ENCODE data around the gene CTNNA3. TPM values are rescaled to one million over a fixed set of nuclear protein-coding genes. Genes with fewer than 3 reads are reported as not detected.

CTNNA3 gene
- total and polyA plus RNA-seq, 5 donors from 2014 or later: not detected

DNA sequence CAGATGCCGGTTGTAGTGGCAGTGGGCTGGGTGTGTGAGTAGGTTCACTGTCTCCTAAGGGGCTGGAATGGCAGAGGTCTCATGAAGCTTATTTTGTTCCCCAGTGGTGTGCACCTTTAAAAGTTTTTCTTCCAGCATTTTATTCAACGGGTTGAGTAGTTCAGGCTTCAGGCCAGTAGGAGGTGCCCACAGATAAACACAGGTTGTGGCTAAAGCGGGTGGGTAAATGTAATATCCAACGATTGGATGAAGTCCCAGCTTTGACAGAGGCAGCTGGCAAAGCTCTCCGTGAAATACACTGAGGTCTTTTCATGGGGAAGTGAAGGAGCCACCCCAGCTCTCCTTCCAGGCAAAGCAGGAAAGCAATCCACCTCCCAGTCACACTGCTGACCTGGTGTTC, 1109.9 kb downstream of the CTNNA3 start:
- no peak overlapping the region for H3K4me3 Mint-ChIP-seq
- H3K27me3 Mint-ChIP-seq: no peaks in the 10 kb centered on the region
- H3K36me3 Mint-ChIP-seq: no peaks in the 10 kb centered on the region
- ATAC-seq (ENCODE audit: low read depth in 2 of 2): no peak
- Histone ChIP-seq H3K9me3 (ENCODE audit: control insufficient read depth in 2 of 2, low read length in 2 of 2) (peaks cover 0 to 5% of the 10 kb centered on the region in 2 experiments), H3K4me3 (ENCODE audit: low read depth, low read length) (no peak overlapping the region), H3K4me1 (ENCODE audit: control insufficient read depth, insufficient read depth, low read length, poor library complexity, severe bottlenecking) (no peaks in the 10 kb centered on the region), H3K27me3 (ENCODE audit: control insufficient read depth, insufficient read depth, low read length) (no peaks in the 10 kb centered on the region), H3K36me3 (ENCODE audit: control insufficient read depth, insufficient read depth, low read length) (no peaks in the 10 kb centered on the region), H3K27ac (ENCODE audit: insufficient read depth, low read length, poor library complexity, severe bottlenecking) (no peak overlapping the region)
- H3K9me3 Mint-ChIP-seq: peaks cover 0 to 4% (median 2%) of the 10 kb centered on the region in 7 donors
- H3K27ac Mint-ChIP-seq: no peak overlapping the region
- no peak for DNase-seq
- no peaks in the 10 kb centered on the region for H3K4me1 Mint-ChIP-seq

DNA sequence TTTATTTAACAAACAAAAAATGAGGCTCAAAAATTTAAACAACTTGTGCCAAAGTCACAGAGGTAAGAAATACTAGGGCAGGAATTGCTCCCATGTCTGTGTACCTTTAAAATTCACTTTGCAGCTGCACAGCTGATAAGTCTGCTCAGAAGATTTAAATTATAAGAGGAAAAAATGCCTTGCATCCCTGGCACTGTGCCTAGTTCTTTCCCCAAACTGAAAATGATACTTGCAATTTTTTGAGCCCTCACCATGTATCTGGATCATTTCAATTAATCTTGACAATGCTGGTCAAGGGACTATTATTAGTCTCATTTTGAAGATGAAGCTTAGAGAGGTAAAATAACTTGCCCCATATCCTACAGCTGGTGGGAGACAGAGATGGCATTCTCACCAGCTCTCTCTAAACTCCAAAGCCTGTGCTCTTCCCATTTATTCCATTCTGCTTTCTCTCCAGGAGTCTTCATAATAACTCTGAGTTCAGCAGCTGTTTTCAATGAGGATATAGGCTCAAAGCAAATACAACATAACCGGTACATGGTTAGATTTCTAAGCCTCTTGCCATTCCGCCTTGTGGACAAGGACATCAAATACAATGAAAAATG, 1120.6 kb downstream of the CTNNA3 start:
- H3K4me1 ChIP-seq (ENCODE audit: control insufficient read depth, insufficient read depth, low read length, poor library complexity, severe bottlenecking): no peaks in the 10 kb centered on the region
- ATAC-seq (ENCODE audit: low read depth in 2 of 2) (no peak), DNase-seq (no peak)
- no peaks in the 10 kb centered on the region for H3K36me3 Mint-ChIP-seq
- H3K4me3 Mint-ChIP-seq: no peak overlapping the region
- H3K9me3 ChIP-seq (ENCODE audit: control insufficient read depth in 2 of 2, low read length in 2 of 2): no peaks in the 10 kb centered on the region
- no peak overlapping the region for H3K27ac ChIP-seq (ENCODE audit: insufficient read depth, low read length, poor library complexity, severe bottlenecking)
- peaks cover 0 to 11% (median 4%) of the 10 kb centered on the region in 7 donors for H3K9me3 Mint-ChIP-seq
- no peak overlapping the region for H3K27ac Mint-ChIP-seq
- H3K27me3 Mint-ChIP-seq: no peaks in the 10 kb centered on the region
- no peaks in the 10 kb centered on the region for H3K27me3 ChIP-seq (ENCODE audit: control insufficient read depth, insufficient read depth, low read length)
- no peaks in the 10 kb centered on the region for H3K36me3 ChIP-seq (ENCODE audit: control insufficient read depth, insufficient read depth, low read length)
- no peak overlapping the region for H3K4me3 ChIP-seq (ENCODE audit: low read depth, low read length)
- no peaks in the 10 kb centered on the region for H3K4me1 Mint-ChIP-seq

DNA sequence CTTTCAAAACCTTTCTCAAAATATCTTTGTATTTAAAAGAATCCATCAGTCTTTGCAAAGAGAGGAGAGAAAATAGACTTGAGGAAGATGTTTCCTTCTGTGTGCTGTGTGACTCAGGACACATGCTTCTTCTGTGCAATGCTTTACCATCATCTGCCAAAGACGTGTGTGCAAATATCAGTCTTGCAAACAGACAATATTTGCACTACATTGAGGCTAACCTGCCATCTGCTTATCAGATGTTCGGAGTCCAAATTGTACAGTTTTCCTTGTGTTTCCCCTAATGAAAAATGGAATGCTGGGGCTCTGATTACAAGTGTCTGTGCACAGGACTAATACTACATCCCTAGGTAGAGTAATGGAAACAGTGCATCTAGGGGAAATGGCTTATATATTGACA, 1123.3 kb downstream of the CTNNA3 start:
- DNase-seq (no peak), ATAC-seq (ENCODE audit: low read depth in 2 of 2) (no peak)
- H3K4me3 Mint-ChIP-seq: no peak overlapping the region
- no peaks in the 10 kb centered on the region for H3K4me1 Mint-ChIP-seq
- H3K36me3 Mint-ChIP-seq: no peaks in the 10 kb centered on the region
- H3K27ac Mint-ChIP-seq: no peak overlapping the region
- H3K27me3 Mint-ChIP-seq: no peaks in the 10 kb centered on the region
- H3K4me1 ChIP-seq (ENCODE audit: control insufficient read depth, insufficient read depth, low read length, poor library complexity, severe bottlenecking): no peaks in the 10 kb centered on the region
- H3K36me3 ChIP-seq (ENCODE audit: control insufficient read depth, insufficient read depth, low read length): no peaks in the 10 kb centered on the region
- no peaks in the 10 kb centered on the region for H3K27me3 ChIP-seq (ENCODE audit: control insufficient read depth, insufficient read depth, low read length)
- H3K9me3 Mint-ChIP-seq: peaks cover 0 to 11% (median 3%) of the 10 kb centered on the region in 7 donors
- no peaks in the 10 kb centered on the region for H3K9me3 ChIP-seq (ENCODE audit: control insufficient read depth in 2 of 2, low read length in 2 of 2)
- no peak overlapping the region for H3K4me3 ChIP-seq (ENCODE audit: low read depth, low read length)
- no peak overlapping the region for H3K27ac ChIP-seq (ENCODE audit: insufficient read depth, low read length, poor library complexity, severe bottlenecking)

DNA sequence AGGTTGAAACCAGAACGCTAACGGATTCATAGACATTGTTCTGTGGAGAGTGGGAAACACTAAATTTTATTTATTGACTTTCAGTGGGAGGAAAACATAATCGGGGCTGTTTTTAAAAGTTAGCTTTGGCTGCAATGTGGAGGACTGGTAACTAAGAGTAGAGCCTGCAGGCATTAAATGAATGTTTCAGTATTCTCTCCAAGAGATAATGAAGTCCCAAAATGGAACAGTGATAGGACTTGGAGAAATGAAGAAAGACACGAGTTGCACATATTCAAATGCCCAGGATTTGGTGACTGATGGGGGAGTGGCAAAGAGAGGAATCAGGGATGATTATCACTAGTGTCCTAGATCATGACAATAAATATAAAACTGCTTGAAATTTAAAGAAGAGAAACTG, 1130.0 kb downstream of the CTNNA3 start:
- no peak for DNase-seq
- Mint-ChIP-seq H3K27me3 (no peaks in the 10 kb centered on the region), H3K36me3 (no peaks in the 10 kb centered on the region), H3K27ac (no peak overlapping the region), H3K4me3 (no peak overlapping the region), H3K4me1 (no peaks in the 10 kb centered on the region), H3K9me3 (peaks cover 0 to 19% (median 5%) of the 10 kb centered on the region in 7 donors)
- no peaks in the 10 kb centered on the region for H3K4me1 ChIP-seq (ENCODE audit: control insufficient read depth, insufficient read depth, low read length, poor library complexity, severe bottlenecking)
- H3K36me3 ChIP-seq (ENCODE audit: control insufficient read depth, insufficient read depth, low read length): no peaks in the 10 kb centered on the region
- H3K4me3 ChIP-seq (ENCODE audit: low read depth, low read length): no peak overlapping the region
- no peak for ATAC-seq (ENCODE audit: low read depth in 2 of 2)
- no peaks in the 10 kb centered on the region for H3K9me3 ChIP-seq (ENCODE audit: control insufficient read depth in 2 of 2, low read length in 2 of 2)
- H3K27me3 ChIP-seq (ENCODE audit: control insufficient read depth, insufficient read depth, low read length): no peaks in the 10 kb centered on the region
- H3K27ac ChIP-seq (ENCODE audit: insufficient read depth, low read length, poor library complexity, severe bottlenecking): no peak overlapping the region

DNA sequence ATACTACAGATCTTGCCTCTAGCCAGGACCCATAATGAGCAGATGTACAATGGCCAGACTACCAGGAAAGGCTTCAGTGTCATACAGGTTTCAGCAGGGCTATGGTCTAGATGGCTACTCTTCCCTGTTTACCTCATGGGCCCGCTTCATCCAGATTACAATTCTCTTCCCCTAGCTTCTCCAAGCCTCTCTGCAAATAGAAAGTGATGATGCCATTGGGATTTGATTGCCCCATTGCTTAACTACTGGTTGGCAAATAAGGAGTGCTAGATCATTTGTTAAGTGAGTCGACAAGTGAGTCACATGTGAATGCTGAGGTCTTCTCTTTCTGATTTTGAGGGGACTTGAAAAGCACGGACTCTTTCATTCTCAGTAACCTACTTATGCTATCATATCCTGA, 1131.7 kb downstream of the CTNNA3 start:
- Histone ChIP-seq H3K9me3 (ENCODE audit: control insufficient read depth in 2 of 2, low read length in 2 of 2) (no peaks in the 10 kb centered on the region), H3K4me3 (ENCODE audit: low read depth, low read length) (no peak overlapping the region), H3K4me1 (ENCODE audit: control insufficient read depth, insufficient read depth, low read length, poor library complexity, severe bottlenecking) (no peaks in the 10 kb centered on the region), H3K27me3 (ENCODE audit: control insufficient read depth, insufficient read depth, low read length) (no peaks in the 10 kb centered on the region), H3K36me3 (ENCODE audit: control insufficient read depth, insufficient read depth, low read length) (no peaks in the 10 kb centered on the region), H3K27ac (ENCODE audit: insufficient read depth, low read length, poor library complexity, severe bottlenecking) (no peak overlapping the region)
- Mint-ChIP-seq H3K36me3 (no peaks in the 10 kb centered on the region), H3K27ac (no peak overlapping the region), H3K4me1 (no peaks in the 10 kb centered on the region), H3K4me3 (no peak overlapping the region), H3K27me3 (no peaks in the 10 kb centered on the region), H3K9me3 (peaks cover 0 to 26% (median 6%) of the 10 kb centered on the region in 7 donors)
- no peak for DNase-seq
- ATAC-seq (ENCODE audit: low read depth in 2 of 2): no peak

DNA sequence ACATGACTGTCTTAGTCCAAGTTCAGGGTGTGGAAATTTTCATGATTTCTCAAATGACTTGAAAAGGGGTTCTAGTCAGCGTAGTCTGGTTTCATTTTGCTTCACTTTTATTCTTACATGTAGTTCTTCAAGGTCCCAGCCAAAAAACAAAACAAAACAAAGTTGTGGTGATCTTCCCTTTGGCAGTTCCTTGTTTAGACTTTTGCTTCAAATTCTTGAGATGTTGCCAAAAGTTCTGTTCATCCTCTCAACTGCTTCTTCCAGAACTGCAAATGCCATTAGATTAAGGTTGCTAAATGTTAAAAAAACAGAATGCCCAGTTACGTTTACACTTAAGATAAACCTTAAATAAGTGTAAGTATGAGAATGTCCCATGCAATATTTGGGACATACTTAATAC, 1140.9 kb downstream of the CTNNA3 start:
- Mint-ChIP-seq H3K4me3 (no peak overlapping the region), H3K4me1 (no peaks in the 10 kb centered on the region), H3K9me3 (peaks cover 0 to 16% (median 5%) of the 10 kb centered on the region in 7 donors), H3K36me3 (no peaks in the 10 kb centered on the region), H3K27ac (no peak overlapping the region), H3K27me3 (no peaks in the 10 kb centered on the region)
- no peak overlapping the region for H3K27ac ChIP-seq (ENCODE audit: insufficient read depth, low read length, poor library complexity, severe bottlenecking)
- DNase-seq (no peak), ATAC-seq (ENCODE audit: low read depth in 2 of 2) (no peak)
- H3K9me3 ChIP-seq (ENCODE audit: control insufficient read depth in 2 of 2, low read length in 2 of 2): no peaks in the 10 kb centered on the region
- H3K4me3 ChIP-seq (ENCODE audit: low read depth, low read length): no peak overlapping the region
- no peaks in the 10 kb centered on the region for H3K36me3 ChIP-seq (ENCODE audit: control insufficient read depth, insufficient read depth, low read length)
- H3K27me3 ChIP-seq (ENCODE audit: control insufficient read depth, insufficient read depth, low read length): no peaks in the 10 kb centered on the region
- no peaks in the 10 kb centered on the region for H3K4me1 ChIP-seq (ENCODE audit: control insufficient read depth, insufficient read depth, low read length, poor library complexity, severe bottlenecking)

DNA sequence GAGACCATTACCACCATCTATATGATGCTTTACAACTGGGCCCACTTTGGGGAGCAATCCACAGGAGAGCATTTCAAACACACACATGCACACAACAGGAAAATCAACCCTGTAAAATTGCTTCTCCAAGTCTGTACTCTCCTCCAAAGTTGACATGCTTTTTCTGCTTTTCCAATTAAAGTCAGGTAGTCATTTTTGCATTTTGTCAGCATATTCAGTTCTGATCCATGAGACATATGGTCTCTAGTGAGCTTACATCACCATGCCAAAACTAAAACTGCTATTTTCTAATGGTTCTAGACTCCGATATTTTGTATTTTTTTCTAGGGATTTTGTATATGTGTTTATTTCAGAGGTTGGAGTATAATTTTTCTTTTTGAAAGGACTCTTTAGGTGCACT, 1143.7 kb downstream of the CTNNA3 start:
- Histone ChIP-seq H3K27ac (ENCODE audit: insufficient read depth, low read length, poor library complexity, severe bottlenecking) (no peak overlapping the region), H3K9me3 (ENCODE audit: control insufficient read depth in 2 of 2, low read length in 2 of 2) (no peaks in the 10 kb centered on the region), H3K4me1 (ENCODE audit: control insufficient read depth, insufficient read depth, low read length, poor library complexity, severe bottlenecking) (no peaks in the 10 kb centered on the region), H3K27me3 (ENCODE audit: control insufficient read depth, insufficient read depth, low read length) (no peaks in the 10 kb centered on the region), H3K4me3 (ENCODE audit: low read depth, low read length) (no peak overlapping the region), H3K36me3 (ENCODE audit: control insufficient read depth, insufficient read depth, low read length) (no peaks in the 10 kb centered on the region)
- Mint-ChIP-seq H3K4me3 (no peak overlapping the region), H3K36me3 (no peaks in the 10 kb centered on the region), H3K9me3 (peaks cover 0 to 8% (median 4%) of the 10 kb centered on the region in 7 donors), H3K27ac (no peak overlapping the region), H3K4me1 (no peaks in the 10 kb centered on the region), H3K27me3 (no peaks in the 10 kb centered on the region)
- no peak for DNase-seq
- ATAC-seq (ENCODE audit: low read depth in 2 of 2): no peak

DNA sequence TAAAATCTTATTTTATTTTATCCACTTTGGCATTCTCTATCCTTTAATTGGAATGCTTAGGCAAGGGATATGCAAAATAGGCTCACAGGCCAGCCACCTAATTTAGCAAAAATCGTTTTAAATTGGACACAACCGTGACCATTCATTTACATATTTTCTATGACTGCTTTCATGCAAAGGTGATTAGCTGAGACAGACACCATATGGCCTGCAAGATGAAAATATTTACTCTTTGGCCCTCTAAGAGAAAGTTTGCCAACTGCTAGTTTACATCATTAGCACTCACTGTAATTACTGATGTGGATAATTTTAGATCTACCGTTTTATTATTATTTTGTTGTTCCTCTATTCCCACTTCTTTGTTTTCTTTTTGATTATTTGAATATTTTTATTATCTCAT, 1145.6 kb downstream of the CTNNA3 start:
- Histone ChIP-seq H3K27me3 (ENCODE audit: control insufficient read depth, insufficient read depth, low read length) (no peaks in the 10 kb centered on the region), H3K36me3 (ENCODE audit: control insufficient read depth, insufficient read depth, low read length) (no peaks in the 10 kb centered on the region), H3K4me3 (ENCODE audit: low read depth, low read length) (no peak overlapping the region), H3K27ac (ENCODE audit: insufficient read depth, low read length, poor library complexity, severe bottlenecking) (no peak overlapping the region), H3K4me1 (ENCODE audit: control insufficient read depth, insufficient read depth, low read length, poor library complexity, severe bottlenecking) (no peaks in the 10 kb centered on the region), H3K9me3 (ENCODE audit: control insufficient read depth in 2 of 2, low read length in 2 of 2) (peaks cover 0 to 2% of the 10 kb centered on the region in 2 experiments)
- H3K36me3 Mint-ChIP-seq: no peaks in the 10 kb centered on the region
- H3K27ac Mint-ChIP-seq: no peak overlapping the region
- H3K4me1 Mint-ChIP-seq: no peaks in the 10 kb centered on the region
- no peak for ATAC-seq (ENCODE audit: low read depth in 2 of 2)
- H3K4me3 Mint-ChIP-seq: no peak overlapping the region
- H3K9me3 Mint-ChIP-seq: peaks cover 0 to 8% (median 3%) of the 10 kb centered on the region in 7 donors
- no peak for DNase-seq
- H3K27me3 Mint-ChIP-seq: no peaks in the 10 kb centered on the region
